PC-3 (cell line): ENCODE results near the gene MLKL. TPM values are rescaled to one million over a fixed set of nuclear protein-coding genes. Genes with fewer than 3 reads are reported as not detected.

Experiments
- ATAC-seq: fragments of 200-7000 bp; cut with Tn5 transposase; 2 replicates; pipeline ENCODE4 v1.9.1; 2020; ENCODE audit warnings: mild to moderate bottlenecking, moderate library complexity
- BruUV-seq: library from RNA; stranded (reverse); fragments of 400-500 nt; replicated peaks from 2 replicates; lab custom pipeline; 2021; lab: Mats Ljungman, UMichigan
- CTCF ChIA-PET: fragments of 300-600 bp; sonication (Branson Sonifier 250); formaldehyde crosslinking; loops from one replicate; lab custom pipeline; 2022; ENCODE audit warnings: antibody characterized with exemption; lab: Charles Lee
- POLR2A ChIA-PET: fragments of 300-600 bp; sonication (Branson Sonifier 250); formaldehyde crosslinking; loops from one replicate; lab custom pipeline; 2022; ENCODE audit warnings: antibody characterized with exemption; ENCODE audit not compliant: unreplicated experiment; lab: Charles Lee
- DNase-seq: peaks from one replicate; pipeline ENCODE4 v3.0.0-alpha.2; 2015
- H2AFZ ChIP-seq: fragments of 300-600 bp; sonication (generic); 2 replicates; pipeline ENCODE4 v1.6.0; 2016; ENCODE audit warnings: antibody characterized with exemption, low read length
- H3F3A ChIP-seq: fragments of 300-600 bp; sonication (generic); one replicate; pipeline ENCODE4 v1.6.0; 2017; ENCODE audit warnings: antibody characterized with exemption, low read length, control low read depth, mild to moderate bottlenecking; ENCODE audit not compliant: unreplicated experiment
- H3K27ac ChIP-seq: fragments of 300-600 bp; sonication (generic); 2 replicates; pipeline ENCODE4 v1.5.1; 2016; ENCODE audit warnings: mild to moderate bottlenecking, low read length
- H3K27me3 ChIP-seq: fragments of 300-600 bp; sonication (generic); 2 replicates; pipeline ENCODE4 v1.6.1; 2016; ENCODE audit warnings: low read length, mixed read lengths
- H3K36me3 ChIP-seq: fragments of 300-600 bp; sonication (generic); 2 replicates; pipeline ENCODE4 v1.6.1; 2016; ENCODE audit warnings: low read depth, mixed run types, low read length, mixed read lengths
- H3K4me1 ChIP-seq: fragments of 300-600 bp; sonication (generic); 2 replicates; pipeline ENCODE4 v1.5.1; 2016; ENCODE audit warnings: low read length; ENCODE audit not compliant: insufficient read depth
- H3K4me2 ChIP-seq: fragments of 300-600 bp; sonication (generic); 2 replicates; pipeline ENCODE4 v1.6.0; 2016; ENCODE audit warnings: low read length
- H3K4me3 ChIP-seq: fragments of 300-600 bp; sonication (generic); 2 replicates; pipeline ENCODE4 v1.5.1; 2016; ENCODE audit warnings: mild to moderate bottlenecking, low read length, mixed read lengths
- H3K79me2 ChIP-seq: fragments of 300-600 bp; sonication (generic); 2 replicates; pipeline ENCODE4 v1.6.1; 2017; ENCODE audit warnings: low read length, mixed read lengths
- H3K9ac ChIP-seq: fragments of 300-600 bp; sonication (generic); 2 replicates; pipeline ENCODE4 v1.6.0; 2016; ENCODE audit warnings: mild to moderate bottlenecking, low read length
- H3K9me2 ChIP-seq: fragments of 300-600 bp; sonication (generic); replicated peaks from 2 replicates; pipeline ENCODE4 v1.6.1; 2016; ENCODE audit warnings: mixed run types, low read length, mixed read lengths
- H3K9me3 ChIP-seq: fragments of 300-600 bp; sonication (generic); 2 replicates; pipeline ENCODE4 v1.6.1; 2016; ENCODE audit warnings: low read length, mixed read lengths
- H4K20me1 ChIP-seq: fragments of 300-600 bp; sonication (generic); 2 replicates; pipeline ENCODE4 v1.6.1; 2016; ENCODE audit warnings: low read length, mixed read lengths
- CTCF ChIP-seq: fragments of 300-600 bp; sonication (generic); conservative IDR thresholded peaks from 2 replicates; pipeline ENCODE4 v1.5.1; 2017; ENCODE audit warnings: antibody characterized with exemption, low read depth, mild to moderate bottlenecking, low read length
- EZH2 ChIP-seq: fragments of 300-600 bp; sonication (generic); IDR thresholded peaks from one replicate; pipeline ENCODE4 v1.6.1; 2017; ENCODE audit warnings: antibody characterized with exemption, mild to moderate bottlenecking, low read length; ENCODE audit not compliant: unreplicated experiment
- EZH2phosphoT487 ChIP-seq: fragments of 300-600 bp; sonication (generic); IDR thresholded peaks from 2 replicates; pipeline ENCODE4 v1.6.1; 2018; ENCODE audit warnings: mild to moderate bottlenecking, antibody characterized with exemption, low read length, borderline replicate concordance
- intact Hi-C: fragments of 100-400 bp; cut with micrococcal nuclease; formaldehyde crosslinking; loops from 2 replicates; pipeline ENCODE4 v1.9.0; 2023
- total RNA-seq: library from RNA; depleted of rRNA; stranded (reverse); fragments of >200 nt; gene quantifications from 2 replicates; pipeline ENCODE4 v1.2.3, GENCODE V29; 2014

The MLKL gene
- total RNA-seq, 1 experiment from 2014 or later, result 30.9 TPM

- H3K27me3 ChIP-seq, result no peaks in the 10 kb centered on the region
- ATAC-seq, result no peak
- H2AFZ ChIP-seq, result no peak overlapping the region
- H3K9me3 ChIP-seq, result no peaks in the 10 kb centered on the region
- CTCF ChIA-PET, result no interaction called here
- intact Hi-C loops, result no loop called here
- H3K79me2 ChIP-seq, result no peaks in the 10 kb centered on the region
- no peaks in the 10 kb centered on the region for H3F3A ChIP-seq
- H3K4me1 ChIP-seq, result no peaks in the 10 kb centered on the region
- TF ChIP-seq EZH2phosphoT487, result no peak
- TF ChIP-seq EZH2, result no peak
- TF ChIP-seq CTCF, result no peak
- POLR2A ChIA-PET, result no interaction called here
- no peaks in the 10 kb centered on the region for H4K20me1 ChIP-seq
- H3K9me2 ChIP-seq, result no peaks in the 10 kb centered on the region
- no peak overlapping the region for H3K27ac ChIP-seq
- BruUV-seq, result no TSS peak
- no peak overlapping the region for H3K9ac ChIP-seq
- H3K36me3 ChIP-seq, result no peaks in the 10 kb centered on the region
- no peak overlapping the region for H3K4me2 ChIP-seq
- no peak for DNase-seq
- no peak overlapping the region for H3K4me3 ChIP-seq
Observed at GRCh38 chr16:74721716-74722115, 21.1 kb upstream of the MLKL start.

DNA sequence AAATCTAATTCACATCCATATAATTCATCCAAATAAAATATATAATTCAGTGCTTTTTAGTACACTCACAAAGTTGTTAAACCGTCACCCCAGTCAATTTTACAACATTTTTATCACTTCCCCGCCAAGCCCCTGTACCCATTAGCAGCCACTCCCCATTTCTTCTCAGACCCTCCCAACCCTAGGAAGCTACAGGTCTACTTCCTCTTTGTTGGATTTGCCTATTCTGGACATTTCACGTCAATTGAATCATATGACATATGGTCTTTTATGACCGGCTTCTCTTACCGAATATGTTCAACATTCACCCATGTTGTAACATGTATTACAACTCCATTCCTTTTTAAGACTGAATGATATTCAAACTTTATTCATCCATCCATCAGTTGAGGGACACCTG, 19.9 kb upstream of the MLKL start:
- Histone ChIP-seq H3K36me3 (no peaks in the 10 kb centered on the region), H3K4me2 (no peak overlapping the region), H3K79me2 (no peaks in the 10 kb centered on the region), H3K9me2 (no peaks in the 10 kb centered on the region), H3K9me3 (no peaks in the 10 kb centered on the region), H3F3A (no peaks in the 10 kb centered on the region), H2AFZ (no peak overlapping the region), H4K20me1 (no peaks in the 10 kb centered on the region), H3K4me1 (no peaks in the 10 kb centered on the region), H3K9ac (no peak overlapping the region), H3K4me3 (no peak overlapping the region), H3K27me3 (no peaks in the 10 kb centered on the region), H3K27ac (no peak overlapping the region)
- intact Hi-C loops, result no loop called here
- CTCF ChIA-PET, result no interaction called here
- POLR2A ChIA-PET, result no interaction called here
- no peak for TF ChIP-seq CTCF
- TF ChIP-seq EZH2, result no peak
- TF ChIP-seq EZH2phosphoT487, result no peak
- DNase-seq (no peak), ATAC-seq (no peak)
- BruUV-seq, result no TSS peak

- Histone ChIP-seq H3K4me3 (no peak overlapping the region), H3K9ac (no peak overlapping the region), H3K27ac (no peak overlapping the region), H3K4me2 (no peak overlapping the region), H3K4me1 (no peaks in the 10 kb centered on the region), H3K9me3 (no peaks in the 10 kb centered on the region), H2AFZ (no peak overlapping the region), H4K20me1 (no peaks in the 10 kb centered on the region), H3K27me3 (no peaks in the 10 kb centered on the region), H3F3A (no peaks in the 10 kb centered on the region), H3K9me2 (no peaks in the 10 kb centered on the region), H3K79me2 (no peaks in the 10 kb centered on the region), H3K36me3 (no peaks in the 10 kb centered on the region)
- CTCF ChIA-PET, result no interaction called here
- no TSS peak for BruUV-seq
- POLR2A ChIA-PET, result no interaction called here
- DNase-seq, result no peak
- no peak for ATAC-seq
- intact Hi-C loops, result no loop called here
- TF ChIP-seq CTCF, result 0 out of 2 replicates have a peak, but pooled peaks have one; percentile 25
- TF ChIP-seq EZH2, result no peak
- no peak for TF ChIP-seq EZH2phosphoT487
Observed at GRCh38 chr16:74718741-74719610, 18.3 kb upstream of the MLKL start.
